ENCODE results near the gene CARMIL1.

CARMIL1 gene

GRCh38 chr6:25635886-25636317, 356.7 kb downstream of the CARMIL1 start:
- peak; percentile 27 for DNase-seq

DNA sequence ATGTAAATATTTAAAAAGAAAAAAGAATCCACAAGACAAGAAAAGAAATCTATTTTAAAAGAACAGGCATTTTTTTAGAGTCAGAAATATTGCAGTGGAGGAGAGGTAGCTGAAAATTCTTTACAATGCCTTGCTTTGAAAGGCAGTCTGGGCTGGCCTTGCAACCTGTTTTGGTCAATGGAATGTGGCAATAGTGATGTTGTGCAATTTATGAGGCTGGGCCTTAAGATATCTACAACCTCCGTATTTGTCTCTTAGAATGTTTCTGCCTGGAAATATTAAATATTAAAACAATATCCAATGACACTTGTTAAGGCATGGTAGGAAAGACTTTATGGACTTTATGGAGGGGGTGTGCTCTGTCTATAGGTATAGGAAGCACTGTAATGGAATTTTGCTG, 358.0 kb downstream of the CARMIL1 start:
- no peak for DNase-seq

DNA sequence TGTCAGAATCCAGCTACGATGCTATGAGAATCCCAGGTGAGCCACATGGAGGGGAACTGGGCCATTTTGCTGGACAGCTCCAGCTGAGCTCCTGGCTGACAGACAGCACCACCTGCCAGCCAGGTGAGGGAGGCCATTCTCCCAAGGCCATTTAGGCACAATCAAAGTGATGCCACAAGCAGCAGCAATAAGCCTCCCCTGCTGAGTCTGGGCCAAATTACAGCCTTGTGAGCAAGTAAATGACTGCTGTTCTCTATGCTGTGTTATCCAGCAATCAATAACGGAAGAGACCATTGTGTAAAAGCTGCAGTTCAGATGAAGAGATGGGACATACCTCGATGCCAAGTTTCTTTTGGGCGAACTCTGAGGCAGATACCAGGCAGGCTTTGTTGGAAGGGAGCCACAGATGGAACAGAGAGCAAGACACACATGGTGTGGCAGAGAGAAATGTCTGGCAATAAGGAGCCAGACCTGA, 358.8 kb downstream of the CARMIL1 start:
- DNase-seq: peak; percentile 89

DNA sequence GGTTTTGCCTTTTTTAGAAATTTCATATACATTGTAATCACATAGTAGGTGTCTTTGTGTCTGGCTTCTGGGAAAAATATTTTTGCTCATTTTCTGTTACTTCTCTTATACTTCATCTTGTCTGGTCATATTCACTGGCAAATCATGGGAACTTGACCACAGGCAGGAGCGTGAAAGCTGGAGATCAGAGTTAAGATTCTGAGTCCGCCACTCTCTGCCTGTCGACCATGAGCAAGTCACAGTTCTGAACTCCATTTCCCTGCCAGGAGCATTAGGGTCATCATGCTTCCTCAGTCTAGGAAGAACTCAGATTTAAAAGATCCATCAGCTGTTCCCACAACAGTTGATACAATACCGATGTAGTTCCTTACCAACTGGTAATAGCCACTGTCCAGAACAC, 360.5 kb downstream of the CARMIL1 start:
- DNase-seq: no peak

DNA sequence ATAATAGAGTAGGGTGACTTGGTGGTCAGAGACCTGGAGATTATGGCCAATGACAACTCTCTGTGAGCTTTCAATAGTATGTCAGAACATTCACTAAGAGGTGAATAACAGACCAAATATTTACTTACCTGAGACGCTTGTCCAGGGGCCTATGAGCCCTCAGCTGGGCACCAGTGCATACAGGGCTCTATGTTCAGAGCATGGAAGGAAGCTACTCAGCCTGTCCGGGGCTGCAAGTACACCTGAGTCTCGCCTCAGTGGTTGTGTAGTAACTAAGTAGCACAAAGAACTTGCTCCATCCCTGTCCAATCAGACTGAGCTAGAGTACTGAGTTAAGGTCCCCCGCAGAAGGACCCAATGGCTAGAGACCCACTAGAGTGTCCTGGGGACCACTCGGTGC, 361.3 kb downstream of the CARMIL1 start:
- peak; percentile 33 for DNase-seq

GRCh38 chr6:25640891-25641290, 361.7 kb downstream of the CARMIL1 start:
- no peak for DNase-seq

- no peak for DNase-seq
Measured at GRCh38 chr6:25641377-25641776, 362.2 kb downstream of the CARMIL1 start.

DNA sequence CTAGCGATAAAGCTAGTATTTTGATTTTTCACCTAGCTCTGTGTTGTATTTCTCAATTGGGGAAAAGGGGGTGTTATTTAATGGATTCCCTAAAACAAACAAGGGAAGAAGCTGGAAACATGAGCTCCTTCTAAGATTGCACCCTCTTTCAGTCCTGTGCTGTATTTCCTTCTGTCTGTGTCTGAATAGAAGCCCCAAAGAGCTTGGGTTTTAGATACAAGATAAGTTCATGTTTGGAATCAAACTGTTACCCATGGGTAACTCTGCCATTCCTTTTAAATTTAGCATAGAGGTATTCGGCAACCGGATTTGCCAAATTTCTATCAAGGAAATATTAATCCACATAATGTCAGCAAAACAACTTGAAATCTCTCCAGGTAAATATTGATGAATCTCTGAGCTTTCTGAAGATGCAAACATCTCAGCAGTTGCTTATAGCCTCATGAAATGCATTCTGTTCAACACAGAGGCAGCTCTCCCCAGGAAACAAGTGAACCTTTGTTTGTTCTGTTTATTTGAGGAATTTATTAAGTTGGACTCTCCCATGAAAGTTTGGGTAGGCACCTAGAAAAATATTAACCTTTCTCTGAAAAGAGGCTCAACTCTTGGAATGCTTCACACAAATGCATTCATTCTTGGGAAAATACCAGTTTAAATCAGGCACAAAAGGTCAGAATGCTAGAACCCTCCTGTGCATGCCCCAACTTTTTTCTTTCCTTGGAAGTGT, 362.9 kb downstream of the CARMIL1 start:
- no peak for DNase-seq

GRCh38 chr6:25642667-25643328, 363.6 kb downstream of the CARMIL1 start:
- no peak for DNase-seq

GRCh38 chr6:25645916-25646315, 366.7 kb downstream of the CARMIL1 start:
- DNase-seq: no peak

DNA sequence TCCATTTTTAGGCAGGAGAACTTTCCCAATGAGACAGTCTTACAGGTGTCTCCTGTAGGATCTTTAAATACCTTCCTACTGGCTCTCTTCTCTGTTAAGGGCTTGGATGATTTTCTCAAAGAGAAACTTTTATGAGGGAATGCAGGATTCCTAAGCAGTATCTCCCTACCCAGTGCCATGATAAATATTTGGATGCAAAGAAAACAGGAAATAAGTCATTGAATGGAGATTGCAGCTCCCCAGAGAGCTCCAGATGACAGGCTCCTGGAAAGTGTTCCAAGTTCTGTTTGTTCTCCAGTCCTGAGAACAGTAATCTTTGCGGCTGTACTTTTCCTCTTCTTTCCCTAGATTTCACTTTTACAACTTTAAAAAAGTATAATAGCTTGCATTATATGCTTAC, 370.4 kb downstream of the CARMIL1 start:
- DNase-seq: no peak

GRCh38 chr6:25652007-25652515, 372.9 kb downstream of the CARMIL1 start, which contains the start of gene SCGN:
Gene SCGN (plus strand): TSS chr6:25652215. CDS start chr6:25652404, 189 bp downstream.
- no peak for DNase-seq

GRCh38 chr6:25655723-25656122, 376.5 kb downstream of the CARMIL1 start:
- no peak for DNase-seq

GRCh38 chr6:25659633-25660368, 380.6 kb downstream of the CARMIL1 start:
- peak; percentile 38 for DNase-seq

DNA sequence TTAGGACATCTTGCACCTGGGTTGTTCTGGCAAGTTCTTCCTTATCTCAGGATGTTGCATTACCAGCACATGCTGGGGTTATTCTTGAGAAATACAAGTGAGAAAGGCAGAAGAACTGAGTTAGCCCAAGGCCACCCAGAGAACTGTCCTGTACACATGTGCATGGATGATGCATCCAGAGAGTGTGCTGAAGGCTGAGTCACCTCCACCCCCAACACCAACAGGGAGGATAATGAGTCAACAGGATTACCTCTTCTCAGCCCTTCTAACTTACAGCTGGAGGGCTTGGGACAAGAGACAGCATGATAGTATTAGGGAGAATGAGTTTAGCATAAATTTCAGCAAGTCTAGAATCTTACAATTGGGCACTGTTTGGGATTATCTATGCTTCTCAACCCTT, 381.3 kb downstream of the CARMIL1 start:
- no peak for DNase-seq

DNA sequence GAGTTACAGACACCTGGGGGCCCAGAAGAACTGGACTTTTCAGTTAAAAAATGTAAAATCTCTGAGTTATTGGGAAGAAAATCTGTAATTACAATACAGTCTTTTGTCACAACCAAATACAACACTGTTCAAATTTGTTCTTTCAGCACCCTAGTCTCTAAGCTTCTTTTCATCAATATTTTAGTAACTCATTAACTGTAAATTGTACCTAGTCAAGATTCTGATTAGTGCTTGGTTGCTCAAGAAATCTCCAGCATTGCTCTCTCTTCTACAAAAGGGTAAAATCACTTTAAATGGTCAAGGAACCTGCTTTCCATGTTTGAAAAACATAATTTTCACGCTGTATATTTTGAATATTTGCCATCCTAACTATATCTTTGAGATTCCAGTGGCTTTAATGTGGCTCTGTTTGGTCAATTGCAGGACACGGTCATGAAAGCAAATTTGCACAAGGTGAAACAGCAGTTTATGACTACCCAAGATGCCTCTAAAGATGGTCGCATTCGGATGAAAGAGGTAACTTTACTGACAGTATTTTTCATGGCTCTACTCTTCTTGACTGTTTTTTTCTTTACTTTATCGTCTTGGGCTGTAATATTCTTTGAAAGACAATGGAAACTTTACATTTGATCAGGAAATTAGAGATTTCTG, 382.1 kb downstream of the CARMIL1 start:
- DNase-seq: no peak

GRCh38 chr6:25665455-25665854, 386.3 kb downstream of the CARMIL1 start:
- DNase-seq: no peak

DNA sequence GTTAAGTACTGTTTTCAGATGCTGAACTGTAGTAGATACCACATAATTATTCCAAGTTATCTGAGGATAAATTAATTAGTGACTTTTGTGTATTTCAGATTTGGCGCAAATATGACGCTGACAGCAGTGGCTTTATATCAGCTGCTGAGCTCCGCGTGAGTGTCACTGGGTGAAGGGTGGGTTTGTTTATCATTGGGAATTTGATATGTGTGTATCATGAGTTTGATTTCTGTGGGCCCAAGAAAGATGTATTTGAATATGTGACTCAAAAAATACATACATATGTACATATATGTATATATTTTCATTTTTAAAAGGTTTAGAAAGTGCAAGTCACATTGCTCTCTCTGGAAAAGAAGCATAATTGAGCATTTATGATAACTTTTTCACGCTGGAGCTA, 390.2 kb downstream of the CARMIL1 start:
- DNase-seq: peak; percentile 47
